ENCODE results near the gene COPRS.

DNA sequence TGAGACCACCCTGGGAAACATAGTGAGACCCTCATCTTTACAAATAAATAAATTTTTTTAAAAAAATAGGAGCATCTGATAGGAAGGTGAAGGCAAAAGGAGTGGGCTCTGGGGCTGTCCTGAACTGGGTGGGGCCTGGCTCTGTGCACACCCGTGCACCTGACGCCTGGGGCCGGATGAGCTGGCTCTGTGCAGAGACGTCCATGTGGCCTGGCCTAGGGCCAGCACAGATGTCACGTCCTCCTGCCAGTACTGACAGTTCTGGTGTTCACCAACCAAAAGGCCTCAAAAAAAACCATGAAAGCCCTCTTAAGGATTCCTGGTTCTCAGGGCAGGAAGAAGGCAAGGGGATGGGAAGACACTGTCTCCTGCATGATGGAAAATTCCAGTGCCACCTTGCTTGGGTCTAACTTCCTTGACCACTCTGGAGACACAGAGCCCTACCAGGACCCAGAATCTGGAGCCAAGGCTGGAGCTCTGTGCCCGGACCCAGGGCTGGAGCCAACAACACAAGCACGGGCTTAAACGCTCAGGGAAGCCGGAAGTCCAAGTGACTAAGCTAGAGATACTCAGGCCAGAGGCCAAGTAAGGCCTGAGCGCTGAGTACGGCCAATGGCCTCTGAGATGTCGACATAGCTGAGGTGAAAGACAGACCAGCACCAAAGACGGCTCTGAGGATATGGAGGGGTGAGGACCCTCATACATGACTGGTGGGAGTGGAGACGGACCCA is 32.9 kb downstream of the COPRS start:
- TF ChIP-seq, protein P1, sequence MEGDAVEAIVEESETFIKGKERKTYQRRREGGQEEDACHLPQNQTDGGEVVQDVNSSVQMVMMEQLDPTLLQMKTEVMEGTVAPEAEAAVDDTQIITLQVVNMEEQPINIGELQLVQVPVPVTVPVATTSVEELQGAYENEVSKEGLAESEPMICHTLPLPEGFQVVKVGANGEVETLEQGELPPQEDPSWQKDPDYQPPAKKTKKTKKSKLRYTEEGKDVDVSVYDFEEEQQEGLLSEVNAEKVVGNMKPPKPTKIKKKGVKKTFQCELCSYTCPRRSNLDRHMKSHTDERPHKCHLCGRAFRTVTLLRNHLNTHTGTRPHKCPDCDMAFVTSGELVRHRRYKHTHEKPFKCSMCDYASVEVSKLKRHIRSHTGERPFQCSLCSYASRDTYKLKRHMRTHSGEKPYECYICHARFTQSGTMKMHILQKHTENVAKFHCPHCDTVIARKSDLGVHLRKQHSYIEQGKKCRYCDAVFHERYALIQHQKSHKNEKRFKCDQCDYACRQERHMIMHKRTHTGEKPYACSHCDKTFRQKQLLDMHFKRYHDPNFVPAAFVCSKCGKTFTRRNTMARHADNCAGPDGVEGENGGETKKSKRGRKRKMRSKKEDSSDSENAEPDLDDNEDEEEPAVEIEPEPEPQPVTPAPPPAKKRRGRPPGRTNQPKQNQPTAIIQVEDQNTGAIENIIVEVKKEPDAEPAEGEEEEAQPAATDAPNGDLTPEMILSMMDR (conservative IDR thresholded peaks at IDR 0.05; ENCODE audit: low read depth in 2 of 2): no peak
- TF ChIP-seq JUNB (IDR thresholded peaks at IDR 0.05; ENCODE audit: unreplicated experiment) (no peak), POLR2AphosphoS5 (IDR thresholded peaks at IDR 0.05; ENCODE audit: low read depth) (no peak), EZH2 (IDR thresholded peaks at IDR 0.05; ENCODE audit: low read depth, unreplicated experiment) (no peak), EZH2phosphoT487 (IDR thresholded peaks at IDR 0.05; ENCODE audit: unreplicated experiment) (no peak), CREB1 (CRISPR knock-in tag; IDR thresholded peaks at IDR 0.05; ENCODE audit: low read depth) (no peak), NANOG (IDR thresholded peaks at IDR 0.05; ENCODE audit: borderline replicate concordance) (no peak), STAT1 (IDR thresholded peaks at IDR 0.05; ENCODE audit: unreplicated experiment) (no peak), ZNF331 (CRISPR knock-in tag; IDR thresholded peaks at IDR 0.05; ENCODE audit: low read depth) (no peak)
- TF ChIP-seq, protein P2, sequence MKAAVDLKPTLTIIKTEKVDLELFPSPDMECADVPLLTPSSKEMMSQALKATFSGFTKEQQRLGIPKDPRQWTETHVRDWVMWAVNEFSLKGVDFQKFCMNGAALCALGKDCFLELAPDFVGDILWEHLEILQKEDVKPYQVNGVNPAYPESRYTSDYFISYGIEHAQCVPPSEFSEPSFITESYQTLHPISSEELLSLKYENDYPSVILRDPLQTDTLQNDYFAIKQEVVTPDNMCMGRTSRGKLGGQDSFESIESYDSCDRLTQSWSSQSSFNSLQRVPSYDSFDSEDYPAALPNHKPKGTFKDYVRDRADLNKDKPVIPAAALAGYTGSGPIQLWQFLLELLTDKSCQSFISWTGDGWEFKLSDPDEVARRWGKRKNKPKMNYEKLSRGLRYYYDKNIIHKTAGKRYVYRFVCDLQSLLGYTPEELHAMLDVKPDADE (IDR thresholded peaks at IDR 0.05): no peak
- TF ChIP-seq, protein P3, sequence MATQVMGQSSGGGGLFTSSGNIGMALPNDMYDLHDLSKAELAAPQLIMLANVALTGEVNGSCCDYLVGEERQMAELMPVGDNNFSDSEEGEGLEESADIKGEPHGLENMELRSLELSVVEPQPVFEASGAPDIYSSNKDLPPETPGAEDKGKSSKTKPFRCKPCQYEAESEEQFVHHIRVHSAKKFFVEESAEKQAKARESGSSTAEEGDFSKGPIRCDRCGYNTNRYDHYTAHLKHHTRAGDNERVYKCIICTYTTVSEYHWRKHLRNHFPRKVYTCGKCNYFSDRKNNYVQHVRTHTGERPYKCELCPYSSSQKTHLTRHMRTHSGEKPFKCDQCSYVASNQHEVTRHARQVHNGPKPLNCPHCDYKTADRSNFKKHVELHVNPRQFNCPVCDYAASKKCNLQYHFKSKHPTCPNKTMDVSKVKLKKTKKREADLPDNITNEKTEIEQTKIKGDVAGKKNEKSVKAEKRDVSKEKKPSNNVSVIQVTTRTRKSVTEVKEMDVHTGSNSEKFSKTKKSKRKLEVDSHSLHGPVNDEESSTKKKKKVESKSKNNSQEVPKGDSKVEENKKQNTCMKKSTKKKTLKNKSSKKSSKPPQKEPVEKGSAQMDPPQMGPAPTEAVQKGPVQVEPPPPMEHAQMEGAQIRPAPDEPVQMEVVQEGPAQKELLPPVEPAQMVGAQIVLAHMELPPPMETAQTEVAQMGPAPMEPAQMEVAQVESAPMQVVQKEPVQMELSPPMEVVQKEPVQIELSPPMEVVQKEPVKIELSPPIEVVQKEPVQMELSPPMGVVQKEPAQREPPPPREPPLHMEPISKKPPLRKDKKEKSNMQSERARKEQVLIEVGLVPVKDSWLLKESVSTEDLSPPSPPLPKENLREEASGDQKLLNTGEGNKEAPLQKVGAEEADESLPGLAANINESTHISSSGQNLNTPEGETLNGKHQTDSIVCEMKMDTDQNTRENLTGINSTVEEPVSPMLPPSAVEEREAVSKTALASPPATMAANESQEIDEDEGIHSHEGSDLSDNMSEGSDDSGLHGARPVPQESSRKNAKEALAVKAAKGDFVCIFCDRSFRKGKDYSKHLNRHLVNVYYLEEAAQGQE (IDR thresholded peaks at IDR 0.05; ENCODE audit: unreplicated experiment): no peak
- TF ChIP-seq, protein P4, sequence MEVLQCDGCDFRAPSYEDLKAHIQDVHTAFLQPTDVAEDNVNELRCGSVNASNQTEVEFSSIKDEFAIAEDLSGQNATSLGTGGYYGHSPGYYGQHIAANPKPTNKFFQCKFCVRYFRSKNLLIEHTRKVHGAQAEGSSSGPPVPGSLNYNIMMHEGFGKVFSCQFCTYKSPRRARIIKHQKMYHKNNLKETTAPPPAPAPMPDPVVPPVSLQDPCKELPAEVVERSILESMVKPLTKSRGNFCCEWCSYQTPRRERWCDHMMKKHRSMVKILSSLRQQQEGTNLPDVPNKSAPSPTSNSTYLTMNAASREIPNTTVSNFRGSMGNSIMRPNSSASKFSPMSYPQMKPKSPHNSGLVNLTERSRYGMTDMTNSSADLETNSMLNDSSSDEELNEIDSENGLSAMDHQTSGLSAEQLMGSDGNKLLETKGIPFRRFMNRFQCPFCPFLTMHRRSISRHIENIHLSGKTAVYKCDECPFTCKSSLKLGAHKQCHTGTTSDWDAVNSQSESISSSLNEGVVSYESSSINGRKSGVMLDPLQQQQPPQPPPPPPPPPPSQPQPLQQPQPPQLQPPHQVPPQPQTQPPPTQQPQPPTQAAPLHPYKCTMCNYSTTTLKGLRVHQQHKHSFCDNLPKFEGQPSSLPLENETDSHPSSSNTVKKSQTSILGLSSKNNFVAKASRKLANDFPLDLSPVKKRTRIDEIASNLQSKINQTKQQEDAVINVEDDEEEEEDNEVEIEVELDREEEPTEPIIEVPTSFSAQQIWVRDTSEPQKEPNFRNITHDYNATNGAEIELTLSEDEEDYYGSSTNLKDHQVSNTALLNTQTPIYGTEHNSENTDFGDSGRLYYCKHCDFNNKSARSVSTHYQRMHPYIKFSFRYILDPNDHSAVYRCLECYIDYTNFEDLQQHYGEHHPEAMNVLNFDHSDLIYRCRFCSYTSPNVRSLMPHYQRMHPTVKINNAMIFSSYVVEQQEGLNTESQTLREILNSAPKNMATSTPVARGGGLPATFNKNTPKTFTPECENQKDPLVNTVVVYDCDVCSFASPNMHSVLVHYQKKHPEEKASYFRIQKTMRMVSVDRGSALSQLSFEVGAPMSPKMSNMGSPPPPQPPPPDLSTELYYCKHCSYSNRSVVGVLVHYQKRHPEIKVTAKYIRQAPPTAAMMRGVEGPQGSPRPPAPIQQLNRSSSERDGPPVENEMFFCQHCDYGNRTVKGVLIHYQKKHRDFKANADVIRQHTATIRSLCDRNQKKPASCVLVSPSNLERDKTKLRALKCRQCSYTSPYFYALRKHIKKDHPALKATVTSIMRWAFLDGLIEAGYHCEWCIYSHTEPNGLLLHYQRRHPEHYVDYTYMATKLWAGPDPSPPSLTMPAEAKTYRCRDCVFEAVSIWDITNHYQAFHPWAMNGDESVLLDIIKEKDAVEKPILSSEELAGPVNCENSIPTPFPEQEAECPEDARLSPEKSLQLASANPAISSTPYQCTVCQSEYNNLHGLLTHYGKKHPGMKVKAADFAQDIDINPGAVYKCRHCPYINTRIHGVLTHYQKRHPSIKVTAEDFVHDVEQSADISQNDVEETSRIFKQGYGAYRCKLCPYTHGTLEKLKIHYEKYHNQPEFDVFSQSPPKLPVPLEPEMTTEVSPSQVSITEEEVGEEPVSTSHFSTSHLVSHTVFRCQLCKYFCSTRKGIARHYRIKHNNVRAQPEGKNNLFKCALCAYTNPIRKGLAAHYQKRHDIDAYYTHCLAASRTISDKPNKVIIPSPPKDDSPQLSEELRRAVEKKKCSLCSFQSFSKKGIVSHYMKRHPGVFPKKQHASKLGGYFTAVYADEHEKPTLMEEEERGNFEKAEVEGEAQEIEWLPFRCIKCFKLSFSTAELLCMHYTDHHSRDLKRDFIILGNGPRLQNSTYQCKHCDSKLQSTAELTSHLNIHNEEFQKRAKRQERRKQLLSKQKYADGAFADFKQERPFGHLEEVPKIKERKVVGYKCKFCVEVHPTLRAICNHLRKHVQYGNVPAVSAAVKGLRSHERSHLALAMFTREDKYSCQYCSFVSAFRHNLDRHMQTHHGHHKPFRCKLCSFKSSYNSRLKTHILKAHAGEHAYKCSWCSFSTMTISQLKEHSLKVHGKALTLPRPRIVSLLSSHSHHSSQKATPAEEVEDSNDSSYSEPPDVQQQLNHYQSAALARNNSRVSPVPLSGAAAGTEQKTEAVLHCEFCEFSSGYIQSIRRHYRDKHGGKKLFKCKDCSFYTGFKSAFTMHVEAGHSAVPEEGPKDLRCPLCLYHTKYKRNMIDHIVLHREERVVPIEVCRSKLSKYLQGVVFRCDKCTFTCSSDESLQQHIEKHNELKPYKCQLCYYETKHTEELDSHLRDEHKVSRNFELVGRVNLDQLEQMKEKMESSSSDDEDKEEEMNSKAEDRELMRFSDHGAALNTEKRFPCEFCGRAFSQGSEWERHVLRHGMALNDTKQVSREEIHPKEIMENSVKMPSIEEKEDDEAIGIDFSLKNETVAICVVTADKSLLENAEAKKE (CRISPR knock-in tag; IDR thresholded peaks at IDR 0.05): no peak

Measured in GM23338 (cell line).